Middle frontal gyrus (tissue), 1 donor: ENCODE data around the gene ITPR3.

Experiments
- DNase-seq: peaks from one replicate; pipeline ENCODE4 v3.0.0-alpha.2; 2015; ENCODE audit warnings: low spot score; ENCODE audit errors: extremely low spot score

The ITPR3 gene

DNA sequence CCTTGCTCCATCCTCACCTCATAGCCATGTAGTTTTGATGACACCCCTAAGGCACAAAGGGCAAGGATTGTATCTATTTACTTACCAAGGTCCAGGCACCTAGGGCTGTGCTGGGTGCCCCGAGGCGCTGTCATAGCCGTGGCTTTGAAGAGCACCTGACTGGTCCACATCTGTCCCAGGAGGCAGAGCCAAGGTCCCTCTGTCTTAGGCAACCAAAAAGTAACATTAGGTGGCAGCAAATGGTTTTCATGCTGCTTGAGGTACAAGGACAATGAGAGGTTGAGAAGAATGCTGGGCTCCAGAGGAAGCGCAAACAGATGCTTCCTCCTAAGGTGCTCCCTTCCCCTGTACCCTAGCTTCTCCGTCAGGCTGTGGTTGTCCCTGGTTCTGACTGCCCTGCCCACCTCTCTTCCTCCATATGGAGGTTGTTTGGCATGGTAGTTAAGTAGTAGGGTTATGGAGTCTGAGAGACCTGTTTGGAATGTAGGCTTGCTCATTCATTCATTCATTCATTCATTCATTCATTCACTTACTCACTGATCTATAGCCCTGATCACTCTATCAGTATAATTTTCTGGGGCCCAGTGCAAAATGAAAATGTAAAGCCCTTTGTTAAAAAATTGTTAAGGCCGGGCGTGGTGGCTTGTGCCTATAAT is 93.4 kb downstream of the ITPR3 start:
- DNase-seq = no peak

DNA sequence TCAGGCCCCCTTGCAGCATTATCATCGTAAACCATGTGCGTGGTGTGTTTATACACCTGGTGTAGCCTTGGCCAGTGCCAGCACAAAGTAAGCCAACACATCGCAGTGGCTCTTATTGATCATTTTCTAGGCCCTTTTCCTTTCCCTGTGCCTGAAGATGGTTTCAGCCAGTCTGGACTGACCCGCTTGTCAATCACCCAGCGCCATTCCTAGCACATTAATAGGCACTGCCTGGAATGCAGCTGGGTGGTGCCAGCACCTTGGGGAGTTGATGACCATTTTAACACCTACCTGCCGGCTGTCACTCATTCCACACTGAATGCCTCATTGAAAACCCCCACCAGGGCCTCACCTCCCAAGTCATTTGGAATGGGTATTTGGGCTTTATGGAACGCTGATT is 95.3 kb downstream of the ITPR3 start:
- DNase-seq = no peak

DNA sequence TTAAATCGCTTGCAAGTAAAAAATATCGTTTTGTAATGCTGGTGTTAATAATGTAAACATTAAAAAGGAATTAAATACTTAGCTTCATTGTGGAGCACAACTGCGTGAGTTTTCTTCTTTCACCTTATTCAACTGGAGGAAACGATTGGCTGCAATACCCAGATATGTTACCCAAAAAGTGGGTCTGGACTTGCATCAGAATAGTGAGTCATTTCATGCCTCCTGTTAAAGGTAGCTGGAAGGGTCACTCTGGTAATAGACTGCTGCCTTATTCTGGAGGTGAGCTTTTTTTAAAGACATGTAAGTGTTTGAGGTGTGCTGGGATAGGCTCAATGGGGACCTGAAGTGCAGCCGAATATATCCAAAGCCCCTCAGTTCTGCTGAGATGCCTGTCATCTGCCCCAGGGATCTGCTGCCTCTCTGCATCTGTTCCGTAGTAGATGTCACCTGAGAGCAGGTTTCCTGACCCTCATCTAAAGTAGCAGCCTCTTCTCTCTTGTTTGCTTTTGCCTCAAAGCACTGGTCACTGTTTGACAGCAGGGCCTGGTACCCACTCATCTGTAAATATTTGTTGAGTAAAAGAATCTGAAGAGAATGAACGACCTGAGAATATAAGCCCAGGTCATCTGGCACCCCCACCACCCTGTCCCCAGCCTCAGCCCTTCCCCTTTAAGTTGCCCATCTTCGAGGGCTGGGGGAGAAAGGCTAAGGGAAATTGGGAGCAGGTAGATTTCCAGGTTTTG is 95.9 kb downstream of the ITPR3 start:
- DNase-seq = no peak

DNA sequence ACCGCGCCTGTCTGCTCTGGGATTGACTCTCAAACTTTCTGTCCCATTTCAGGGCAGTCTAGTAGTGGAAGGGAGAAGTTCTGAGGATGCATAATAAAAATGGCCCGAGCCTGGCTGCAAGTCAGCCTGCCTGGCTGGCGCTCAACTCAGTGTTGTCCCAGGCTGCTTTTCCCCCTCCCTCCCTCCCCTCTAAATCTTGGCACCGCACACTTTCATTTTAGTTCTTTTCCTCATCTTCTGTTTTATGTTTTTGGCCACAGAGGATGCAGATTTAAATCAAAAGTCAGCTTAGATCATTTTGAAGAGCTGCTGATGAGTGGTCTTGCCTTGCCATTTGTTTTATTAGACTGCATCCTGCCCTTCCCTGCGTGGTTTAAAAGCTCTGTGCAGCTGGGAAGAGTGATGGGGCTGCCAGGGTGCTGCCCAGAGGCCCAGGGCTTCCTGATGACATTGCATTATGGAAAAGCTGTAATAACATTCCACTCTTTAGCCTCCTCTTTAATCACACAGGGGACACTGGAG is 96.9 kb downstream of the ITPR3 start:
- no peak for DNase-seq

DNA sequence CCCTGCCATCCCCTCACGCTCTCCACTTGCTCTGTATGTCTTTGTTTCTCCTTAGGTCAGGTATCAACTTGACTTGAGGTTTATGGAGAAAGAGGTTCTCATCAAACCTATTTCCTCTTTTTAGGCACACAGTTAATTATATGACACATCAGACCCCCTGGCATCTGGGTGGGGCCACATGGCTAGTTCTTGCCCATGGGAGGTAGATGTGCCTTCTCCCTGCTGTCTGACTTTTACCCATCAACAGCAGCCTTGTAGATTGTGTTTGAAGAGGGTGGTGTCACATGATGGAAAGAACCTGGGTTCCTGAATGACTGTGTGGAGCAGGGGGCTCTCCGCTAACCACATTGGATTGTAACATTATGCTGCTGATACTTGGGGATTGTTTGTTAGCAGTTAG is 97.6 kb downstream of the ITPR3 start:
- DNase-seq = no peak

DNA sequence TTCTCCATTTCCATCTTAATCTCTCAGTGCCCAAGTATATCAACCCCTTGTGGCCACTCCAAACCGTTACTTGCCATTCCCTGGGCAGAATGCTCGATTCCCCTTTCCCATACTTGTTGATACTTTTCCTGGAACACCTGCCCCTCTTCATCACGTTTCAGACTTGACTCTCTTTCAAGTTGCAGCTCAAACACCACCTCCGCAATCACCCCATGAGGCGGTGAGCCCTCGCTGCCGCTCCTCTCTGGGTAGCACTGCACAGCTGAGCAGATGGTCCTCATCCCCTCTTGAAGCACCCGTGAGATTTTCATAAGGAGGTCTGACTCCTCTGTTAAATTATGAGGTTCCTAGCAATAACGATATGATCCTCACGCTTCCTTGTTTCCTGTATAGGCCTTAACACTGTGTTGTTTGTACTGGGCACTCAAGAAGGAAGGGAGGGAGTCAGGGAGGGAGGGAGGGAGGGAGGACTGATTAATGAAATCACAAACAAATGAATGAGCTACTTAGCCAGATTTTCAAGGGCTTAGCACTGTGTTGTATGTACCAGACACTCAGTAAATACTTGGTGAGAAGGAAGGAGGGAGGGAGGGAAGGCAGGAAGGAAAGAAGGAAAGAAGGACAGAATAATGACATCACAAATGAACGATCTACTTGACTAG is 98.3 kb downstream of the ITPR3 start:
- DNase-seq = no peak

DNA sequence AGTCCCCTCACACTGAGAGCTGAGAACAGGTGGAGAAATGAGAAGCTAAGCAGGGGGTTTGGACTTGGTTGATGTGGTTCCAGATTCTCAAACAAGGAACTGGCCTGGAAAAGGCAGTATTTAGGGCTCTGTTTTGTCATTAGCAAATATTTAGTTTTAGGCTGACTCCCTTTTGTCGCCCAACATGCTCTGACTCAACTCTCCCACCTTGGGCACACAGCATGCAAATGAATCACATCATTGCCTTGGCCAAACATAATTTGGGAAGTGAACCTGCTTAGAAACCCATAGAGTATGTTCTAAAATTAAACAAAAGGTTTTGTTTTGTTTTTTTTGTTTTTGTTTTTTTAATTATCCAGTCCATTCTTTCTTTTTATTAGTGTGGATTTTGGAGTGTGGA is 99.9 kb downstream of the ITPR3 start:
- no peak for DNase-seq

DNA sequence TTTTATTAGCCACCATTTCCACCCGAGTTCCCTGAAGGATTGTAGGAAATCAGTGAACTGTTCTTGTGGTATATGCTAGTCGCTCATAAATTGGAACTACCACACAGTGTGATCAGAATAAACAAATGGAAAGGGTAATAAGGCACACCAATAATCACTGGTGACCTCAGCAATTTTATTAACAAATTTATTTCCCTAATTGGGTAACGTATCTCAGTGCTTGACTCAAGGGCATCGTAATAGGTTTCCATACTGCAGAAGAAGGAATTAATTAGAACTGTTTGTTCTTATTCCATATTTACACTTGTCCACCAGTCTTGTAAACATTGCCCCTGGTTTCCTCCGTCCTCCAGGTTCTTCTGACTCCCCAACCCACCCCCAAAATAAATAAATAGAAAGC is 100.4 kb downstream of the ITPR3 start:
- no peak for DNase-seq

DNA sequence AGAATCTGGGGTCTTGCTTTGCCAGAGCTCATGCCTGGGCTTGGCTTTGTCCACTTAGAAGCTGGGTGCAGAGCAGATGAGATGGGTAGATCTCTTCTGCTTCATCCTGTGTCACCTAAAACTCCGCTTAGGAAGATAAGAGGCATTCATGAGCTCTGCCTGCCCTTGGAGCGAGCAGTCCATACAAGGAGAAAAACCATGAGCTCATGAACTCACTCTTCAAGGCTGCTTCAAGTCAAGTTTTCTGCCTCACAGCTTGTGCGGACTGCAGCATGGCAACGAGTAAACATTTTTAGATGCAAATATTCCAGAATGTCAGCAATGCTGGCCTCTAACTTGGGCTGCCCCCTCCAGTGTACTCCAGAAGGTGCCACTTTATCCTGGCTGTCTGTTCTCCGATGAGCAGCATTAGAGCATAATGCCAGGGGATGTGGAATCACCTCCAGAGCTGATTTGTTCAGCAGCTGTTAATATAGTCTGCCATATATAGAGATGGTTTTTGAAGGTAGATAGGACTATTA is 101.0 kb downstream of the ITPR3 start:
- DNase-seq = no peak

DNA sequence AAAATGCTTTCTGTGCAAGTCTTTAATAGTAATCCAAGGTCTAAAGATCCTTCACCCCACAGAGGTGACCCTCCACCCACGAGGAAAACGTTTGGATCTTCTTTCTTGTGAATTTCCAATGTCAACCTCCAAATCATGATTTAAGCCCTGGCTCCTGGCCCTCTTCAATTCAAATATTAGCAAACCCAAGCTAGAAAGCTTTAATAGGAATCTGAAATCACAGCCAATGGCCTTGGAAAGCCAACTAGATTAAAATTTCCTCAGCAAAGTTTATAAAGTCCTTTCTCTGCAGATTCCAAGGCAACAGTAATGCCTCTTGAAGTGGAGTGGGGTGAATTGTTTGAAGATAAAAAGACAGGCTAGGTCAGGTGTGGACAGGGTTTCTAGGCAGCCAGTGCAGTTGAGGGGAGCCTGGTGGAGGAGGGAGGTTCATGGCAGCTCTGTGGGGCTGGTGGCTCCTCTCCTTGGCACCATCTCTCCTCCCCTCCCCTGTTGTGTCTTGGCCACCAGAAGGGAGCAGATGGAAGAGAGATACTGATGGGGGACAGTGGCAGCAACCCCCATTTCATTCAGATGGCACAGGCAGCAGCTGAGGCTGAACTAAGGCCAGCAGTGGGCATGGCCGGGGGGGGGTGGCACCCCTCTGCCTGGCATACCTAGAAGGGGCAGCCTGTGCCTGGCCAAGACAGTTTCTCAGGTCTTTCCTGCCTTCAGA is 102.4 kb downstream of the ITPR3 start:
- DNase-seq = no peak

DNA sequence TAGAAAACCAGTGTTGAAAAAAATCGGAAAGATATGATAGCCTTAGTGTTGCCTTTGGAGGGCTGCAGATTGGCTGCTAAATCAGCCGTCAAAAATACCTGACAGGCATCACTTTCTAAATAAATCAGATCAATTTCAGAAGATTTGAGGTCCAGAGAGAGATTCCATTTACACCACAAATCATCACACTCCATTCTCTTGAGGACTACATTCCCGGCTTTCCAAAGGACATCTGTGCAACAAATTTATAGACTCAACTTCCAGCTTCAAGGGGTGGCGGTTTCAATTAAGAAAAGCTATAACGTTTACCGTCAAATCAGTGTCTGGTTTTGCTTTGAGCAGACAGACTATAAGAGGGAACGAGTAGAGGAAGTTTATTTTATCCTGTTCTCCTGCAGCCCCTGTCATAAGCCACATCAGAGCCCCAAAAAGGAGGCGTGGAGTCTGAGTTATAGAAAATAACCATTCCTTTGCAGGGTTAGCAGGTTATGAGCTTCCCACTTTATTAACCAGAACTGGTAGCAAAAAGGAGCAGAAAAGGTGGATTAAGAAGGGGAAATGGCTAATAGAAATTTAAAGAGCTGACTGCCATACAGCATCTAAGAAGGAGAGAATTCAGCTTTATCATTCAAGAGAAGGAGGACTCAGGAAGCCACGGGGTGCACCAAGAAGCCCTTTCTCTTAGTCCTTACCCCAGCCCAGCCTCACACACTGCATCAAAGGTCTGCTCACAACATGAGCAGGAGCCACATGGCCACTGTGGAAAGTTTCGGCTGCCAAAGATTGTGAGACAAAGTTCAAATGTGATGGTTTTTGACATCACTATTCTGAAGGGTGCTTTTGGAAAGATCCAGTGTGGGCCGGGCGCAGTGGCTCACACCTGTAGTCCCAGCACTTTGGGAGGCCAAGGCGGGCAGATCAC is 103.2 kb downstream of the ITPR3 start:
- no peak for DNase-seq

DNA sequence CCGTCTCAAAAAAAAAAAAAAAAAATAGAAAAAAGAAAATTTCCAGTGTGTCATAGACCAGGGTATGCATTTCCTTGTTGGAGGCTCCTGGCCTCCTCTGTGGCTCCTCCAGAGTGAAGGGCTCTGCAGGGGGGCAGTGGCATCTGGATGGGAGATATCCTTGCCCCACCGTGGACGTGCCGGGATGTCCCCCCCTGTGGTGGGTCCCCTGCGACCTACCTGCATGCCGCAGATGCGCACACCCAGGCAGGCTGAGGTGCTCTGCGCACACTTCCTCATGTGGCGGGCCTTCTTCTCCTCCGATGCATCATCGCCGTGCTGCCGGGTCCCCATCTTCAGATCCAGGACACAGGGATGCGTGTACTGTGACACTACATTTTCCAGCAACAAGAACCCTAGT is 104.1 kb downstream of the ITPR3 start:
- DNase-seq = no peak

DNA sequence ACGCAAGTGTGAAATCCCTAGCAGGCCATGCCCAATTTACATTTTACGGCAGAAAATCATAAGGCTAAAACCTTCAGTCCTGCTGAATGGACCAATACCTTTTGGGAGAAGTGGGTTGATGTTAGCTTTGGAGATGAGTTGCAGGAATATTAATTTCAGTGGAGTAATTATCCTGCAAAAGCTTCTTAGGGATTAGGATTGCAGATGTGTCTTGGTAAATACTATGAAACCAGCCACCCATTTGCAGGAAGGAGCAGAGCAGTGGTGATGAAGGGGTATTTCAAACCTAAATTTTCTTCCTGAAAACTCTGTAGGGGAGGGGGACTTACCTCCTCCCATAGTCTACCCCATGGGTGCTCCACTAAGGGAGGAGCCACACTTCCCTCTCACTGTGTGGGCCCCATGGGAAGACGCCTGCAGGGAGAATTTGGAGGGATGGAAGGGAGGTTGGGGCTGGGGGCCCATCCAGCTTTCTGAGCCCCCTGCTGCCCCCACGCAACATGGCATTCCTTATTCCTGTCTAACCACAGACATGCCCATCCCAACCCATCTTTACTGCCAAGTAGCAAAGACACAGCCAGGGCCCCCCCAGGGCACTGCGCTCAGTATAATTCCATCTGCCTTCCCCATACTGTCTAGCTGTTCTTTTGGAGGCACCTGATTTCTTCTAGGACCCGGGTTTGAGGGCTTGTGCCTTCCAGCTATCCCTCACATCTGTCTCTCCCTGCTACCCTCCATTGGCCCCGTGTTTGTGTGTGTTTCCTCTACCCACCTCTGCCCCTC is 105.0 kb downstream of the ITPR3 start:
- no peak for DNase-seq

DNA sequence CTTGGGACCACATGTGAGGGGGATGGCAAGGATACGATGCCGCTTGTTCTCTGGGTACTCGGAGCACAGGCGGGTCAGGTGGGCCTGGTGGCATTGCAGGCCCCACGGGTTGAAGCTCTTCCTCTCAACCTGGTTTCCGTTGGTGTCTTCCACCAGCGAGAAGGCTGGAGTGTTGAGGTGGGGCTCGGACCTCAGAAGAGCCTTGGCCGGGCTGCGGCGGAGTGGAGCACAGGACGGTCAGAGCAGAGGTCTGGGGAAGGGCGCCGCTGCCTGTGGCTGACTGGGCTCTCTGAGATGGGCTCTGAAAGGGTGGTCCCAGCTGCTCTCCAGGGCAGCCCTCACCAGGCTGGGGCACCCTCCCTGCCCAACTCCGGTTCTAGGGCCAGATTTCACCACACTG is 105.6 kb downstream of the ITPR3 start:
- no peak for DNase-seq

DNA sequence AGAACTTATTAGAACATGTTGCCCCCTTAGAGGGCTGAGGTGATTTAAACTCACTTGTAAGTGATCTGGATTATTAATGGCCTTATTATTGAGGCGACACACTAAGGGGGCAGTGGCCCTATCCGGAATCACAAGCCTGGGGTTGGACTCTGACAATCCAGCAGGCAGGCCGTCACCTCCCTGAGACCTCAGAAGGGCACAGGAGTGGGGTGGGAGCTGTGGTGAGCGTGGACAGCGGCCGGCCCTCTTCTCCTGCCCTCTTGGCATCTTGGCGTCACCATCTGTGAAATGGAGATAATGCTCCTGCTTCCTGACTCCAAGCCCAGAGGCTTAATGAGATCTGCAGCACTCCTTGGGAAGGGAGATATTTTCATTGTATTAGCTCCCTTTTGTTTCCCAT is 106.0 kb downstream of the ITPR3 start:
- no peak for DNase-seq

DNA sequence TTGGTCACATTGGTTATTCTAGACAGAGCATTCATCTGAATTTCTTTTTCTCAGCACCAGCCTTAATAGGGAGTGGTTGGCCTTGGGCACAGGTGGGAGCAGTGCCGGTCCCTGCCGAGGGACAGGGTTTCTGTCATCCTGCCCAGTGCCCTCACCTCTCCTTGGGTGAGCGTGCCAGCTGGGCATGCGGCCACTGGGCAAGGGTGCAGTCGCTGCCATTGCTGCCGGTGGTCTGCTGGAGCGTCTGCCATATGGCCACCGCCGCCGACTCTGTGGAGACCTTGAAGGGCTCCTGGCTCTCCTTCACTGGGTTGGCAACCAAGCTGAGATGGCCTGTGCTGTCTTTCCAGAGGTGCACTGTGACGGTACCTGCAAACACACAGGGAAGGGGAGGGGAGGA is 106.8 kb downstream of the ITPR3 start:
- no peak for DNase-seq

DNA sequence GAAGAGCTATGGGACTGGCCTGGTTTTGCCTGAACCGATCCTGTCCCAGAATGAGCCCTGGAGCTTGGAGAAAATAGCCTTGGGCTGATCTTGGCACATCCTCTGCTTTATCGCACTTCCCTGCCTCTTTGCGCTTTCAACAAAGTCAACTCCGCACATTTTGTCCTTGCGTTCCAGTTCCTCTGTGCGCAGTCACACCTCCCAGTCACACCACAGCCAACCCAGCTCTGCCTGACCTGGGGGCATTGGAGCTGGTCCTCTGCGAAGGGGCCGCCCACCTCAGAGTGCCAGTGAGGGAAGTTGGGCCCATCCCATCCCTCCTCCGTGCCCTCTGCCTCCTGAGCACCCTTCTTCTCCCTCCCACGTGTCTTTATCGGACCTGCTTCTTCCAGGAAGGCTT is 107.3 kb downstream of the ITPR3 start:
- no peak for DNase-seq

DNA sequence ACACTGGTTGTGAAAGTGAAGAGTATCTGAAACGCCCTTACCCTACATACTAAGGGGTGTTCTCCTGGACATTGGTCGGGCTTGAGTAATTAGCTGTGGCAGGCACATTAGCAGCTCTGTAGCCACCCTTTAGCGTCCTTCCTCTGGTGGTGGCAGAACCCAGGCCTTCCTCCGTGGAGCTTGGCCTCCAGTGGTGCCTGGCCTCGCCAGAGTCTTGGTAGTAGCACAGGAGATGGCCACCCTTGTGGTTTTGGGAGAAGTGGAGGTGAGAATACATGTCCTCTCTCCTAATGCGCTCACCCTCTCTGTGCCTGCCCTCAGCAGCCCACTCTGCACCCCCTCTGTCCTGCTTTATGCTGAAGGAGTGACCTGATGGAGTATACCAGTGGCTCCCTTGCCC is 107.9 kb downstream of the ITPR3 start:
- DNase-seq = no peak

DNA sequence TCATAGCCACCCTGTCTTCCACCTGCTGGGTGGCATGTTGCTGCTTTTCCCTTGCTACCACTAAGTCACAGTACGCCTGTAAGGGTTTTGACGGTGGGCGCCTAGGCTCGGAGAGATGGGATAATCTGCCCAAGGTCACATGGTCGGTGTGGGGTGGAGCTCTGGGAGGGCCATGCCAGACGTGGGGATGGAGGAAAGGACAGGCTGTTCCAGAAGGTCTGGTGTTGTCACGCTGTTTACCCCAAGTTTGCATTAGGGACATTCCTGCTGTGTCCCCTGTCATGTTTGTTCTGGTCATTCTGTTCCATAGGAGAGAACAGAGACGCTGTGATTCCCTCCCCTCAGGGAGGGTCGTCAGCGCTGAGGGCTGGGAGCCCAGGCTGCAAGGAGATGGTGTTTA is 109.5 kb downstream of the ITPR3 start:
- no peak for DNase-seq

DNA sequence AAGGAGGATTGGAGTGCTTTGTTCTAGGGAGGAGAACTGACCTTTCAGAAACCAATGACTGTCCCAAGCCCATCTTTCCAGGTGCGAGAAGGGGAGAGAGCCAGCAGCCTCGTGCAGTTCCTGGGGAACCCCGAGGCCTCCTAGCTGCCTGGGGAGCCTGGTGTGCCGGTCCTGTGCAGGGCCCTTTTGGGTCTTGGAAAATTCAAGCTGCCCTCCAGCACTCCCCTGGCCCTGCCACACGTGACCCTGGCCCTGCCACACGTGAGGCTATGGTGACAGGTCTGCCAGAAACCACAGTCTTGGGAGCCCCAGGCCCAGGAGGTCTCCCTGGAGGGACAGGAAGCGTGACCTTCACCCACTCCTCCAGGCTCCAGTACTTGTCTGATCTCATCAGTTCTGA is 109.9 kb downstream of the ITPR3 start:
- DNase-seq = no peak
